Activated CD8-positive, alpha-beta T cell treated with anti-CD3 and anti-CD28 coated beads for 36 hours (primary cell): ENCODE data around the gene LMNA. TPM values are rescaled to one million over a fixed set of nuclear protein-coding genes. Genes with fewer than 3 reads are reported as not detected.

Source experiments
- ATAC-seq: fragments of 200-7000 bp; cut with Tn5 transposase; one replicate; pipeline ENCODE4 v1.10.0; 2021; ENCODE audit warnings: mild to moderate bottlenecking, moderate library complexity
- CTCF ChIA-PET: fragments of 350-600 bp; sonication (Branson Sonifier 250); formaldehyde crosslinking; loops from one replicate; lab custom pipeline; 2021; ENCODE audit warnings: antibody characterized with exemption; lab: Charles Lee
- POLR2A ChIA-PET: fragments of 350-600 bp; sonication (Branson Sonifier 250); formaldehyde crosslinking; loops from one replicate; lab custom pipeline; 2021; ENCODE audit warnings: antibody characterized with exemption; lab: Charles Lee
- DNase-seq: peaks from one replicate; pipeline ENCODE4 v3.0.0-alpha.2; 2020
- H3K27ac Mint-ChIP-seq: one replicate; pipeline ENCODE4 v1.8.0; 2021; ENCODE audit warnings: mild to moderate bottlenecking, mixed read lengths
- H3K27me3 Mint-ChIP-seq: one replicate; pipeline ENCODE4 v1.8.0; 2021; ENCODE audit warnings: mixed read lengths
- H3K36me3 Mint-ChIP-seq: one replicate; pipeline ENCODE4 v1.8.0; 2021; ENCODE audit warnings: low read depth, mixed read lengths
- H3K4me1 Mint-ChIP-seq: one replicate; pipeline ENCODE4 v1.8.0; 2021; ENCODE audit warnings: low read depth, mixed read lengths
- H3K4me3 Mint-ChIP-seq: one replicate; pipeline ENCODE4 v1.8.0; 2021; ENCODE audit warnings: mild to moderate bottlenecking, moderate library complexity, mixed read lengths
- H3K9me3 Mint-ChIP-seq: one replicate; pipeline ENCODE4 v1.8.0; 2021; ENCODE audit warnings: mixed read lengths
- CTCF ChIP-seq: fragments of 200-600 bp; IDR thresholded peaks from one replicate; pipeline ENCODE4 v1.8.0; 2022; ENCODE audit warnings: antibody characterized with exemption, mild to moderate bottlenecking
- intact Hi-C: fragments of 100-400 bp; cut with micrococcal nuclease; formaldehyde crosslinking; loops from one replicate; pipeline ENCODE4 v1.10.0; 2022
- total RNA-seq, 2 experiments: library from RNA; stranded (reverse); gene quantifications; one replicate each; pipeline ENCODE4 v1.2.3, GENCODE V29; 2021

LMNA gene
- total RNA-seq, 2 experiments from 2014 or later = 51.8 to 56.6 TPM

GRCh38 chr1:156162430-156163037, 48.0 kb downstream of the LMNA start:
- Mint-ChIP-seq H3K9me3 (peaks cover 4% of the 10 kb centered on the region), H3K4me3 (no peak overlapping the region), H3K27me3 (no peaks in the 10 kb centered on the region), H3K27ac (no peak overlapping the region), H3K4me1 (peaks cover 44% of the 10 kb centered on the region), H3K36me3 (peaks cover 34% of the 10 kb centered on the region)
- no peak for TF ChIP-seq CTCF
- ATAC-seq (no peak), DNase-seq (no peak)
- ChIA-PET POLR2A (interaction anchor here (0.7 to 1.6 kb wide), 2 partner anchors 10 to 27 kb away, joined by 3 read pairs; no protein-coding TSS in a partner anchor), CTCF (interaction anchor here (1.0 to 3.6 kb wide), 2 partner anchors 17 to 62 kb away, joined by 3 to 19 read pairs; no protein-coding TSS in a partner anchor)
- intact Hi-C loops = no loop called here

- TF ChIP-seq CTCF = no peak
- intact Hi-C loops = no loop called here
- ATAC-seq (no peak), DNase-seq (no peak)
- Mint-ChIP-seq H3K9me3 (peaks cover 4% of the 10 kb centered on the region), H3K4me3 (no peak overlapping the region), H3K36me3 (peaks cover 35% of the 10 kb centered on the region), H3K27ac (no peak overlapping the region), H3K27me3 (no peaks in the 10 kb centered on the region), H3K4me1 (peaks cover 33% of the 10 kb centered on the region)
- ChIA-PET POLR2A (interaction anchor here (1.1 to 1.9 kb wide), 5 partner anchors 8 to 49 kb away, joined by 3 to 10 read pairs (median 4); partner anchors contain the start of genes PMF1 and SEMA4A), CTCF (interaction anchor here (0.7 to 1.8 kb wide), 5 partner anchors 9 to 66 kb away, joined by 3 to 11 read pairs (median 3); partner anchors contain the start of gene SEMA4A)
Measured at GRCh38 chr1:156163712-156164111, 49.2 kb downstream of the LMNA start.

GRCh38 chr1:156164125-156164831, 49.8 kb downstream of the LMNA start:
- no peak for DNase-seq
- no peak overlapping the region for H3K27ac Mint-ChIP-seq
- intact Hi-C loops = no loop called here
- no peak for TF ChIP-seq CTCF
- no peak for ATAC-seq
- peaks cover 33% of the 10 kb centered on the region for H3K36me3 Mint-ChIP-seq
- H3K4me3 Mint-ChIP-seq = no peak overlapping the region
- peaks cover 4% of the 10 kb centered on the region for H3K9me3 Mint-ChIP-seq
- ChIA-PET POLR2A (interaction anchor here (1.1 to 1.9 kb wide), 6 partner anchors 9 to 49 kb away, joined by 3 to 10 read pairs (median 5); partner anchors contain the start of genes PMF1 and SEMA4A), CTCF (interaction anchor here (0.7 to 1.8 kb wide), 12 partner anchors 9 to 222 kb away, joined by 3 to 11 read pairs (median 3); partner anchors contain the start of gene SEMA4A)
- no peaks in the 10 kb centered on the region for H3K27me3 Mint-ChIP-seq
- H3K4me1 Mint-ChIP-seq = peaks cover 29% of the 10 kb centered on the region

GRCh38 chr1:156165083-156165482, 50.6 kb downstream of the LMNA start:
- DNase-seq (no peak), ATAC-seq (no peak)
- H3K27ac Mint-ChIP-seq = no peak overlapping the region
- H3K4me3 Mint-ChIP-seq = no peak overlapping the region
- TF ChIP-seq CTCF = no peak
- intact Hi-C loops = no loop called here
- ChIA-PET POLR2A (interaction anchor here (1.2 to 1.9 kb wide), 5 partner anchors 9 to 48 kb away, joined by 3 to 10 read pairs (median 6); partner anchors contain the start of genes PMF1 and SEMA4A), CTCF (interaction anchor here (0.9 to 1.8 kb wide), 9 partner anchors 8 to 221 kb away, joined by 3 to 11 read pairs (median 3); partner anchors contain the start of gene SEMA4A)
- peaks cover 4% of the 10 kb centered on the region for H3K9me3 Mint-ChIP-seq
- H3K4me1 Mint-ChIP-seq = peaks cover 23% of the 10 kb centered on the region
- peaks cover 28% of the 10 kb centered on the region for H3K36me3 Mint-ChIP-seq
- no peaks in the 10 kb centered on the region for H3K27me3 Mint-ChIP-seq
